Neural crest cell (in vitro differentiated cells): ENCODE data around the gene TSSC4. TPM values are rescaled to one million over a fixed set of nuclear protein-coding genes. Genes with fewer than 3 reads are reported as not detected.

Source experiments
- DNase-seq: peaks from one replicate; pipeline ENCODE4 v3.0.0; 2021; ENCODE audit warnings: low read depth, mixed read lengths, low spot score
- H3K27ac Mint-ChIP-seq: one replicate; pipeline ENCODE4 v1.8.0; 2021; ENCODE audit warnings: mild to moderate bottlenecking, mixed read lengths; ENCODE audit not compliant: unreplicated experiment
- H3K27me3 Mint-ChIP-seq: 2 replicates; pipeline ENCODE4 v1.8.0; 2021; ENCODE audit warnings: low read depth, mild to moderate bottlenecking, mixed read lengths
- H3K36me3 Mint-ChIP-seq: 2 replicates; pipeline ENCODE4 v1.8.0; 2021; ENCODE audit warnings: low read depth, mild to moderate bottlenecking, mixed read lengths
- H3K4me1 Mint-ChIP-seq: 2 replicates; pipeline ENCODE4 v1.8.0; 2021; ENCODE audit warnings: mixed read lengths
- H3K4me3 Mint-ChIP-seq: one replicate; pipeline ENCODE4 v1.8.0; 2021; ENCODE audit warnings: mild to moderate bottlenecking, mixed read lengths
- H3K9me3 Mint-ChIP-seq: 2 replicates; pipeline ENCODE4 v1.8.0; 2021; ENCODE audit warnings: mixed read lengths
- total RNA-seq: library from RNA; stranded (reverse); gene quantifications from 2 replicates; pipeline ENCODE4 v1.2.1, GENCODE V29; 2021
- TF ChIP-seq, protein P1 (sequence below): fragments of 200-600 bp; sonication (generic); conservative IDR thresholded peaks from 2 replicates; pipeline ENCODE4 v1.5.0; 2021; ENCODE audit warnings: antibody characterized with exemption, mild to moderate bottlenecking

The TSSC4 gene
- total RNA-seq, 1 donor from 2014 or later, result 60.1 TPM

- H3K4me3 Mint-ChIP-seq, result peak overlapping the region; percentile 77
- peaks cover 5% of the 10 kb centered on the region for H3K27me3 Mint-ChIP-seq
- H3K4me1 Mint-ChIP-seq, result peaks cover 11% of the 10 kb centered on the region
- no peaks in the 10 kb centered on the region for H3K9me3 Mint-ChIP-seq
- H3K27ac Mint-ChIP-seq, result no peak overlapping the region
- no peak for DNase-seq
- H3K36me3 Mint-ChIP-seq, result no peaks in the 10 kb centered on the region
- TF ChIP-seq, protein P1, sequence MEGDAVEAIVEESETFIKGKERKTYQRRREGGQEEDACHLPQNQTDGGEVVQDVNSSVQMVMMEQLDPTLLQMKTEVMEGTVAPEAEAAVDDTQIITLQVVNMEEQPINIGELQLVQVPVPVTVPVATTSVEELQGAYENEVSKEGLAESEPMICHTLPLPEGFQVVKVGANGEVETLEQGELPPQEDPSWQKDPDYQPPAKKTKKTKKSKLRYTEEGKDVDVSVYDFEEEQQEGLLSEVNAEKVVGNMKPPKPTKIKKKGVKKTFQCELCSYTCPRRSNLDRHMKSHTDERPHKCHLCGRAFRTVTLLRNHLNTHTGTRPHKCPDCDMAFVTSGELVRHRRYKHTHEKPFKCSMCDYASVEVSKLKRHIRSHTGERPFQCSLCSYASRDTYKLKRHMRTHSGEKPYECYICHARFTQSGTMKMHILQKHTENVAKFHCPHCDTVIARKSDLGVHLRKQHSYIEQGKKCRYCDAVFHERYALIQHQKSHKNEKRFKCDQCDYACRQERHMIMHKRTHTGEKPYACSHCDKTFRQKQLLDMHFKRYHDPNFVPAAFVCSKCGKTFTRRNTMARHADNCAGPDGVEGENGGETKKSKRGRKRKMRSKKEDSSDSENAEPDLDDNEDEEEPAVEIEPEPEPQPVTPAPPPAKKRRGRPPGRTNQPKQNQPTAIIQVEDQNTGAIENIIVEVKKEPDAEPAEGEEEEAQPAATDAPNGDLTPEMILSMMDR, result no peak
Measured at GRCh38 chr11:2398664-2399355, 1.7 kb upstream of the TSSC4 start.

DNA sequence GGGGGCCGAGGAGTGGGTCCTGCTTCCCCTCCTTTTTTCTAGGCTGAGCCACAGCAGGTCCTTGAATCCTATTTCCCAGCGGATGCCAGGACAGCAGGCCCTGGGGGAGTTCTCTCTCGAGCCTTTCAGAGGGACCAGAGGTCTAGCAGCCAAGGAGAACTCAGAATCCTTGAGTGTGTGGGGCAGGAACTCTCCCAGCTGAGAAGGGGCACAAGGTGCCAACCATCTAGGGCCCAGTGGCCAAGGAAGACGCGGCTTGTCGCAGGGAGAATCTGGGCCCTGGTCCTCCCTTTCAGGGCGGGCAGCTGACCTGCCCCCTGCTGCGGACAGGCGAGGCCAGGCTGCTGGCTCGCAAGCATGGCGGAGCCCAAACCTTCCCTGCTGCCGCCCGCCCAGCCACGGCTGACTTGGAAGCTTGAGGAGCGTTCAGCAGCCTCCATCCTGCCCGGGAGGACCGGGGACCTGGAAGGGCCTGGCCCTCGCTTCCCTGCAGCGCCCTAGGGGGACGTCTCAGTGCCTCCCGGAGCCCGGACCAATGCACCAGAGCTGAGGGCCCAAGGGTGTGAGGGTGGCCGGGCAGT lies 972 bp upstream of the TSSC4 start:
- Mint-ChIP-seq H3K9me3 (no peaks in the 10 kb centered on the region), H3K4me1 (peaks cover 11% of the 10 kb centered on the region), H3K27ac (peak overlapping the region; percentile 35), H3K36me3 (no peaks in the 10 kb centered on the region), H3K4me3 (peak overlapping the region; percentile 77), H3K27me3 (peaks cover 5% of the 10 kb centered on the region)
- TF ChIP-seq, protein P1, result no peak
- no peak for DNase-seq

DNA sequence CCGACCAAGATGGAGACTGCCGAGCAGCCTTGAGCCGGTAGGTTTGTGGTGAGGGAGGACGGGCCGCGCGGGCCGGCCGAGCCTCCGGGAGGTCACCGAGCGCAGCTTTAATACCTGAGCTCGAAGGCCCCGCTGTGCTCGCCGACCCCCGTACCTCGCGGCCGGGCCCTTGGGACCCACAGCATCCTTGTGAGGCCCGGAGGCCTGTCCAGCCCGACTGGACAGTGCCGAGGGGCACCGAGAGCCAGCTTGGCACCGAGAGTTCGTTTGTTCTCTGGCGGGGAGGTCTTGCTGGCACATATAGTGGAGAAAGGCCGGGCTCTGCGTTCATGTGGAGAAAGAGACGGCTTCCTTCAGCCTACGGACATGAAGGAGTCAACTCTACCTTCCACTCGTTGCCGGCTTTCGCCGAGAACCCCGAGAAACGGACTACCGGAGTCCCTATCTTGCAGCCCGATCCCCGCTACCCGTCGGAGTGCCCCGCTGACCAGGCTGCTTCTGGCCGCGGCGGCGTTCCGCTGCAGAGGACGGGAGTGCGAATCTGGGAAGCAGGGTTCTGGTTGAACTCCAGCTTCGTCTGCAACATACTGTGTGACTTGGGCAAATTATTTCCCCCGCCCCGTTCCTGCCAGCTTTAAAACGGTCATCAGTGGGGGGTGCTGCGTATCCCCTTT lies 349 bp downstream of the TSSC4 start:
- H3K36me3 Mint-ChIP-seq, result no peaks in the 10 kb centered on the region
- TF ChIP-seq, protein P1, result no peak
- peaks cover 11% of the 10 kb centered on the region for H3K4me1 Mint-ChIP-seq
- peaks cover 5% of the 10 kb centered on the region for H3K27me3 Mint-ChIP-seq
- H3K27ac Mint-ChIP-seq, result peak overlapping the region; percentile 88
- H3K4me3 Mint-ChIP-seq, result peak overlapping the region; percentile 97
- no peak for DNase-seq
- H3K9me3 Mint-ChIP-seq, result no peaks in the 10 kb centered on the region

GRCh38 chr11:2401436-2401984 lies 960 bp downstream of the TSSC4 start:
- peaks cover 5% of the 10 kb centered on the region for H3K27me3 Mint-ChIP-seq
- H3K9me3 Mint-ChIP-seq, result no peaks in the 10 kb centered on the region
- no peak for DNase-seq
- peaks cover 11% of the 10 kb centered on the region for H3K4me1 Mint-ChIP-seq
- peak overlapping the region; percentile 97 for H3K4me3 Mint-ChIP-seq
- no peaks in the 10 kb centered on the region for H3K36me3 Mint-ChIP-seq
- TF ChIP-seq, protein P1, result no peak
- peak overlapping the region; percentile 88 for H3K27ac Mint-ChIP-seq

DNA sequence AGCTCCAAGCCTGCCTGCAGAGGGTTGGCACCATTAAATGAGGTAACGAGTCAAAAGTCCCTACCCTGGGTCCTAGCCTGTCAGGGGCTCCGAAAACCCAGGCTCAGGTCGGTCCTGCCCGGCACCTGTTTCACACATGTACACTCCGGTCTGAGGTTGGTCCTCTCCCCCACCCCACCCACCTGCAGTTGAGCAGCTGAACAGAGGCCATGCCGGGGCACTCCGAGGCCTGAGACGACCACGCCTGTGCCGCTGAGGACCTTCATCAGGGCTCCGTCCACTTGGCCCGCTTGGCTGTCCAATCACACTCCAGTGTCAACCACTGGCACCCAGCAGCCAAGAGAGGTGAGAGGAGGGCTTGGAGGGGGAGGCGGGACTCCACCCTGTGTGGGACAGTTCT lies 1.6 kb downstream of the TSSC4 start:
- Mint-ChIP-seq H3K36me3 (no peaks in the 10 kb centered on the region), H3K27ac (peak overlapping the region; percentile 19), H3K4me3 (peak overlapping the region; percentile 97), H3K27me3 (peaks cover 5% of the 10 kb centered on the region), H3K9me3 (no peaks in the 10 kb centered on the region), H3K4me1 (peaks cover 11% of the 10 kb centered on the region)
- TF ChIP-seq, protein P1, result no peak
- DNase-seq, result no peak
